ENCODE measurements around the gene GCSAM.

The GCSAM gene

GRCh38 chr3:112132975-112133448, at the start of gene GCSAM:
Gene GCSAM, minus strand, starts transcription at chr3:112133248. Its CDS starts 128 bp downstream, at chr3:112133120.
- DNase-seq = peak; percentile 51

- DNase-seq = no peak
These were observed 42.6 kb upstream of the GCSAM start for GRCh38 chr3:112175646-112176045.

- no peak for DNase-seq
These were observed 42.0 kb upstream of the GCSAM start for GRCh38 chr3:112175037-112175436.

GRCh38 chr3:112171144-112171543, 38.1 kb upstream of the GCSAM start:
- no peak for DNase-seq

GRCh38 chr3:112170046-112170445, 37.0 kb upstream of the GCSAM start:
- no peak for DNase-seq

GRCh38 chr3:112167758-112168157, 34.7 kb upstream of the GCSAM start:
- no peak for DNase-seq

GRCh38 chr3:112149136-112149535, 16.1 kb upstream of the GCSAM start:
- DNase-seq = no peak

GRCh38 chr3:112143689-112144088, 10.6 kb upstream of the GCSAM start:
- no peak for DNase-seq

- DNase-seq = no peak
These were observed 10.2 kb upstream of the GCSAM start for GRCh38 chr3:112143251-112143650.

GRCh38 chr3:112141293-112141692, 8.2 kb upstream of the GCSAM start:
- no peak for DNase-seq

- DNase-seq = no peak
These were observed 7.5 kb upstream of the GCSAM start for GRCh38 chr3:112140584-112140983.

GRCh38 chr3:112138219-112138969, 5.3 kb upstream of the GCSAM start:
- no peak for DNase-seq

GRCh38 chr3:112137781-112138180, 4.7 kb upstream of the GCSAM start:
- DNase-seq = no peak

- peak; percentile 17 for DNase-seq
These were observed 4.1 kb upstream of the GCSAM start for GRCh38 chr3:112136959-112137693.

GRCh38 chr3:112136046-112136445, 3.0 kb upstream of the GCSAM start:
- no peak for DNase-seq

- DNase-seq = no peak
These were observed 1.5 kb upstream of the GCSAM start for GRCh38 chr3:112134335-112135124.

GRCh38 chr3:112133626-112134334, 732 bp upstream of the GCSAM start:
- no peak for DNase-seq

GRCh38 chr3:112132554-112132953, 494 bp downstream of the GCSAM start:
- no peak for DNase-seq

- DNase-seq = no peak
These were observed 960 bp downstream of the GCSAM start for GRCh38 chr3:112132088-112132487.

GRCh38 chr3:112131111-112131510, 1.9 kb downstream of the GCSAM start:
- no peak for DNase-seq

- DNase-seq = no peak
These were observed 2.4 kb downstream of the GCSAM start for GRCh38 chr3:112130638-112130993.

- DNase-seq = no peak
These were observed 3.0 kb downstream of the GCSAM start for GRCh38 chr3:112129925-112130637.
